Muscle of back (tissue), 13 donors: Measurements from ENCODE around the gene TLK1. TPM values are rescaled to one million over a fixed set of nuclear protein-coding genes. Genes with fewer than 3 reads are reported as not detected.

Experiments
- DNase-seq, 3 donors: peaks; one replicate each; pipeline versions ENCODE4 v3.0.0 to v3.0.0-alpha.2; 2013
- long read RNA-seq, 9 donors: transcript quantifications; one replicate each; lab custom pipeline, GENCODE V29; 2026
- polyA plus RNA-seq, 10 donors: library from polyadenylated mRNA; unstranded; fragments of 120-200 nt; gene quantifications; one replicate each; pipeline ENCODE4 v1.2.1, GENCODE V29; 2013; ENCODE audit not compliant: insufficient read length in 10 of 10

Gene TLK1
- polyA plus RNA-seq: 10 to 100 TPM; 19.4 to 28.4 (median 23.0) TPM
- long read RNA-seq, donor 1: 0 reads
- long read RNA-seq, donor 2, full-length matches to known transcripts: 1 of 1 reads
- long read RNA-seq, donor 2, partial matches to known transcripts: 0 of 1 reads
- long read RNA-seq, donor 2, other reads (novel, unspliced or antisense): 0 of 1 reads
- long read RNA-seq, donor 3: 0 reads
- long read RNA-seq, donor 4, full-length matches to known transcripts: 2 of 2 reads
- long read RNA-seq, donor 4, partial matches to known transcripts: 0 of 2 reads
- long read RNA-seq, donor 4, other reads (novel, unspliced or antisense): 0 of 2 reads
- long read RNA-seq, donor 5: 0 reads
- long read RNA-seq, donor 6: 0 reads
- long read RNA-seq, donor 7, full-length matches to known transcripts: 1 of 1 reads
- long read RNA-seq, donor 7, partial matches to known transcripts: 0 of 1 reads
- long read RNA-seq, donor 7, other reads (novel, unspliced or antisense): 0 of 1 reads
- long read RNA-seq, donor 8: 0 reads
- long read RNA-seq, donor 9: 0 reads

GRCh38 chr2:171160119-171160955 is at the start of gene TLK1:
Gene TLK1 (minus strand): TSS chr2:171160893. CDS start chr2:171160428, 465 bp downstream.
- DNase-seq: peak; percentile 50 to 93 (median 75)

- no peak for DNase-seq
These were observed 49.6 kb upstream of the TLK1 start for GRCh38 chr2:171210216-171210863.

- DNase-seq: no peak
These were observed 48.0 kb upstream of the TLK1 start for GRCh38 chr2:171208657-171209056.

GRCh38 chr2:171206422-171207115 is 45.9 kb upstream of the TLK1 start:
- DNase-seq: no peak

- DNase-seq: no peak
These were observed 44.9 kb upstream of the TLK1 start for GRCh38 chr2:171205551-171205950.

- DNase-seq: no peak
These were observed 41.1 kb upstream of the TLK1 start for GRCh38 chr2:171201767-171202166.

- DNase-seq: no peak
These were observed 40.6 kb upstream of the TLK1 start for GRCh38 chr2:171201271-171201670.

GRCh38 chr2:171200469-171200868 is 39.8 kb upstream of the TLK1 start:
- DNase-seq: no peak

- DNase-seq: no peak
These were observed 30.3 kb upstream of the TLK1 start for GRCh38 chr2:171191021-171191420.

- DNase-seq: no peak
These were observed 27.1 kb upstream of the TLK1 start for GRCh38 chr2:171187819-171188218.

GRCh38 chr2:171187177-171187576 is 26.5 kb upstream of the TLK1 start:
- no peak for DNase-seq

GRCh38 chr2:171185941-171186340 is 25.2 kb upstream of the TLK1 start:
- DNase-seq: peak; percentile 67 to 80 (median 72)

- DNase-seq: no peak
These were observed 24.6 kb upstream of the TLK1 start for GRCh38 chr2:171185165-171185818.

- no peak for DNase-seq
These were observed 20.7 kb upstream of the TLK1 start for GRCh38 chr2:171181064-171182049.

- DNase-seq: no peak
These were observed 19.7 kb upstream of the TLK1 start for GRCh38 chr2:171180229-171180930.

GRCh38 chr2:171178993-171179392 is 18.3 kb upstream of the TLK1 start:
- no peak for DNase-seq

GRCh38 chr2:171176516-171176915 is 15.8 kb upstream of the TLK1 start:
- DNase-seq: no peak

- DNase-seq: no peak
These were observed 13.4 kb upstream of the TLK1 start for GRCh38 chr2:171174075-171174474.

GRCh38 chr2:171173087-171173486 is 12.4 kb upstream of the TLK1 start:
- DNase-seq: no peak
